ENCODE results near the gene CTNNAL1. TPM values are rescaled to one million over a fixed set of nuclear protein-coding genes. Genes with fewer than 3 reads are reported as not detected.
"Not testable (repeated sequence)": the region's sequence is repeated elsewhere in the genome, so short reads cannot be mapped to it uniquely, and the experiment has no call there.

Gene CTNNAL1
- 10 to 100 TPM; 59.6 to 88.9 (median 69.6) TPM for total RNA-seq

- H3K4me1 ChIP-seq: peaks cover 41 to 52% (median 50%) of the 10 kb centered on the region in 4 donors
Measured at GRCh38 chr9:109012876-109013678, at the start of gene CTNNAL1. CTNNAL1 (minus strand) TSS chr9:109013499; CDS start chr9:109013442, 57 bp downstream.

GRCh38 chr9:109062543-109062942 is 49.2 kb upstream of the CTNNAL1 start:
- Histone ChIP-seq H3K9me3 (no peaks in the 10 kb centered on the region), H3K4me3 (no peak overlapping the region), H3K27ac (replicated peaks in 1 of 4) (no peak overlapping the region), H3K27me3 (no peaks in the 10 kb centered on the region), H3K36me3 (peaks cover 34 to 91% (median 80%) of the 10 kb centered on the region in 4 donors), H3K4me1 (no peaks in the 10 kb centered on the region)
- intact Hi-C loops (cut with DNase I): no loop called here
- 91% methylated on average over 6 of the region's 6 CpGs for WGBS
- DNase-seq (ENCODE audit: extremely low spot score): no peak
- TF ChIP-seq, protein P1, sequence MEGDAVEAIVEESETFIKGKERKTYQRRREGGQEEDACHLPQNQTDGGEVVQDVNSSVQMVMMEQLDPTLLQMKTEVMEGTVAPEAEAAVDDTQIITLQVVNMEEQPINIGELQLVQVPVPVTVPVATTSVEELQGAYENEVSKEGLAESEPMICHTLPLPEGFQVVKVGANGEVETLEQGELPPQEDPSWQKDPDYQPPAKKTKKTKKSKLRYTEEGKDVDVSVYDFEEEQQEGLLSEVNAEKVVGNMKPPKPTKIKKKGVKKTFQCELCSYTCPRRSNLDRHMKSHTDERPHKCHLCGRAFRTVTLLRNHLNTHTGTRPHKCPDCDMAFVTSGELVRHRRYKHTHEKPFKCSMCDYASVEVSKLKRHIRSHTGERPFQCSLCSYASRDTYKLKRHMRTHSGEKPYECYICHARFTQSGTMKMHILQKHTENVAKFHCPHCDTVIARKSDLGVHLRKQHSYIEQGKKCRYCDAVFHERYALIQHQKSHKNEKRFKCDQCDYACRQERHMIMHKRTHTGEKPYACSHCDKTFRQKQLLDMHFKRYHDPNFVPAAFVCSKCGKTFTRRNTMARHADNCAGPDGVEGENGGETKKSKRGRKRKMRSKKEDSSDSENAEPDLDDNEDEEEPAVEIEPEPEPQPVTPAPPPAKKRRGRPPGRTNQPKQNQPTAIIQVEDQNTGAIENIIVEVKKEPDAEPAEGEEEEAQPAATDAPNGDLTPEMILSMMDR (IDR thresholded peaks at IDR 0.05): no peak

More at GRCh38 chr9:109012876-109013678, at the start of gene CTNNAL1:
- TF ChIP-seq, protein P1 (IDR thresholded peaks at IDR 0.05): no peak
- TF ChIP-seq POLR2A (IDR thresholded peaks at IDR 0.05; ENCODE audit: low read depth): peak; percentile 76
- TF ChIP-seq POLR2AphosphoS5 (IDR thresholded peaks at IDR 0.05): peak; percentile 86 to 95
- Histone ChIP-seq H3K9me3 (no peaks in the 10 kb centered on the region), H3K4me3 (peak within 1 kb of the TSS; percentile 81 to 99 (median 92)), H3K36me3 (no peaks in the 10 kb centered on the region), H3K27me3 (no peaks in the 10 kb centered on the region), H3K27ac (replicated peaks in 1 of 4) (peak within 1 kb of the TSS; percentile 96 to 99 (median 99))
- 0% methylated on average over 13 of the region's 99 CpGs for WGBS
- intact Hi-C loops (cut with DNase I): loop anchor here (5.0 kb wide), 3 partner anchors 61 to 104 kb away; partner anchors contain the start of genes ABITRAM, ELP1 and TMEM245
- DNase-seq (ENCODE audit: extremely low spot score): peak; percentile 98

DNA sequence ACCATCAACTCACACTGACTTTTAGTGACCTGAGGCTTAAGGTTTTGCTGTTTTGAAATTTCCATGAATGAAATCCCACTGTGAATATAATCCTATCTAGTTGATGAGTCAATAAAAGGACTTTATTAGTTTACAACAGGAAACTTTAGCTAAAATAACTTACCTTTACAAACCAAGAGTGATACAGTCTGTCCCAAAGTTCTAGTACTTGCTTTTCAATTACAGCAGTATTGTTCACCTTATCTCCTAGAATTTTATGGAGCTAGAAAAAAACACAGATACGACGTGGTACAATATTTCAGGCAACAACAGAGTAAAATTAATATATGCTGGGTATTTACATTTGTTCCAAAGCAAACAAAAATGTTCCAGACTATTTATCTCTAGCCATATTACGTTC is 46.9 kb upstream of the CTNNAL1 start:
- WGBS: 88% methylated on average over 3 of the region's 3 CpGs

DNA sequence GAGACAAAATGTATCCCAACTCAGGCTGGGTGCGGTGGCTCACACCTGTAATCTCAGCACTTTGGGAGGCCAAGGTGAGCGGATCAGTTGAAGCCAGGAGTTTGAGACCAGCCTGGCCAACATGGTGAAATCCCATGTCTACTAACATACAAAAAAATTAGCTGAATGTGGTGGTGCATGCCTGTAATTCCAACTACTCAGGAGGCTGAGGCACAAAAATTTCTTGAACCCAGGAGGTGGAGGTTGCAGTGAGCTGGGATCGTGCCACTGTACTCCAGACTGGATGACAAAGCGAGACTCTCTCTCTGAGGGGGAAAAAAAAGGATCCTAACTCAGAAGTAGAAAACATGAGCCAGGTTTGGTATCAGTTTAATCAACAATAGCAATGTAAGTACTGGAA is 39.8 kb upstream of the CTNNAL1 start:
- Histone ChIP-seq H3K4me1 (peaks cover 0 to 15% (median 0%) of the 10 kb centered on the region in 4 donors), H3K36me3 (peaks cover 38 to 93% (median 77%) of the 10 kb centered on the region in 4 donors)
- H3K9me3 ChIP-seq; H3K27ac ChIP-seq (replicated peaks in 1 of 4); H3K27me3 ChIP-seq; intact Hi-C loops (cut with DNase I); H3K4me3 ChIP-seq: not testable (repeated sequence)
- WGBS: 100% methylated on average over 4 of the region's 4 CpGs
- peak; percentile 8 for DNase-seq (ENCODE audit: extremely low spot score)

More for the DNA sequence above, 46.9 kb upstream of the CTNNAL1 start:
- Histone ChIP-seq H3K27me3 (no peaks in the 10 kb centered on the region), H3K4me1 (no peaks in the 10 kb centered on the region), H3K36me3 (peaks cover 55 to 98% (median 89%) of the 10 kb centered on the region in 4 donors), H3K9me3 (no peaks in the 10 kb centered on the region), H3K4me3 (no peak overlapping the region), H3K27ac (replicated peaks in 1 of 4) (no peak overlapping the region)
- DNase-seq (ENCODE audit: extremely low spot score): no peak
- intact Hi-C loops (cut with DNase I): no loop called here
- TF ChIP-seq, protein P1 (IDR thresholded peaks at IDR 0.05): no peak
- TF ChIP-seq POLR2A (IDR thresholded peaks at IDR 0.05; ENCODE audit: low read depth): no peak
- TF ChIP-seq EP300 (IDR thresholded peaks at IDR 0.05): no peak
- TF ChIP-seq POLR2AphosphoS5 (IDR thresholded peaks at IDR 0.05): no peak

- H3K36me3 ChIP-seq: peaks cover 43 to 94% (median 81%) of the 10 kb centered on the region in 4 donors
- H3K27me3 ChIP-seq: no peaks in the 10 kb centered on the region
- no peaks in the 10 kb centered on the region for H3K9me3 ChIP-seq
- 80% methylated on average over 2 of the region's 2 CpGs for WGBS
- TF ChIP-seq EP300 (IDR thresholded peaks at IDR 0.05) (no peak), POLR2AphosphoS5 (IDR thresholded peaks at IDR 0.05) (no peak), POLR2A (IDR thresholded peaks at IDR 0.05; ENCODE audit: low read depth) (no peak)
- TF ChIP-seq, protein P1 (IDR thresholded peaks at IDR 0.05): no peak
- no peak overlapping the region for H3K4me3 ChIP-seq
- no peak overlapping the region for H3K27ac ChIP-seq (replicated peaks in 1 of 4)
- no peak for DNase-seq (ENCODE audit: extremely low spot score)
- H3K4me1 ChIP-seq: peaks cover 0 to 15% (median 0%) of the 10 kb centered on the region in 4 donors
- intact Hi-C loops (cut with DNase I): no loop called here
Measured at GRCh38 chr9:109052416-109052815, 39.1 kb upstream of the CTNNAL1 start.

Measured in esophagus muscularis mucosa (tissue), 4 donors.